ENCODE results near the gene DMTF1. TPM values are rescaled to one million over a fixed set of nuclear protein-coding genes. Genes with fewer than 3 reads are reported as not detected.

The DMTF1 gene
- total RNA-seq, 1 experiment from 2014 or later = 79.7 TPM

DNA sequence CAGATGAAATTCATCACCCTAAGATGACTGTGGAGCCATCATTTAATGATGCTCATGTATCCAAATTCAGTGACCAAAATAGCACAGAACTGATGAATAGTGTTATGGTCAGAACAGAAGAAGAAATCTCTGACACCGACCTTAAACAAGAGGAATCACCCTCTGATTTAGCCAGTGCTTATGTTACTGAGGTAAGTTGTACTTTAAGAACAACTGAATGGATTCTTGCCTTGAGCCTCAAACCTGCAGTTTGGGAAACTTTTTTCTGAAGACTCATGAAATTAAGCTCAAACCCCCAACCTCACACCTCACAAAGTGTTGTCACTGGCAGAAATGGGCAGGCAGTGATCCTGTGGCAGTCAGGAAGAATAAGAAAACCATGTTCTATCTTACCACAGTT is 41.7 kb downstream of the DMTF1 start:
- POLR2A ChIA-PET = no interaction called here
- no peaks in the 10 kb centered on the region for H3K4me1 Mint-ChIP-seq (ENCODE audit: insufficient read depth, unreplicated experiment)
- no peaks in the 10 kb centered on the region for H3K27me3 Mint-ChIP-seq (ENCODE audit: insufficient read depth, unreplicated experiment)
- no TSS peak for BruUV-seq (replicated peaks)
- no peak overlapping the region for H3K4me3 Mint-ChIP-seq (ENCODE audit: unreplicated experiment)
- H3K9me3 Mint-ChIP-seq (ENCODE audit: unreplicated experiment) = no peaks in the 10 kb centered on the region
- peaks cover 77% of the 10 kb centered on the region for H3K36me3 Mint-ChIP-seq (ENCODE audit: insufficient read depth, unreplicated experiment)
- CTCF ChIA-PET = interaction anchor here (1.5 kb wide), 1 partner anchor 9 kb away, joined by 4 read pairs; no protein-coding TSS in a partner anchor
- TF ChIP-seq, protein P1, sequence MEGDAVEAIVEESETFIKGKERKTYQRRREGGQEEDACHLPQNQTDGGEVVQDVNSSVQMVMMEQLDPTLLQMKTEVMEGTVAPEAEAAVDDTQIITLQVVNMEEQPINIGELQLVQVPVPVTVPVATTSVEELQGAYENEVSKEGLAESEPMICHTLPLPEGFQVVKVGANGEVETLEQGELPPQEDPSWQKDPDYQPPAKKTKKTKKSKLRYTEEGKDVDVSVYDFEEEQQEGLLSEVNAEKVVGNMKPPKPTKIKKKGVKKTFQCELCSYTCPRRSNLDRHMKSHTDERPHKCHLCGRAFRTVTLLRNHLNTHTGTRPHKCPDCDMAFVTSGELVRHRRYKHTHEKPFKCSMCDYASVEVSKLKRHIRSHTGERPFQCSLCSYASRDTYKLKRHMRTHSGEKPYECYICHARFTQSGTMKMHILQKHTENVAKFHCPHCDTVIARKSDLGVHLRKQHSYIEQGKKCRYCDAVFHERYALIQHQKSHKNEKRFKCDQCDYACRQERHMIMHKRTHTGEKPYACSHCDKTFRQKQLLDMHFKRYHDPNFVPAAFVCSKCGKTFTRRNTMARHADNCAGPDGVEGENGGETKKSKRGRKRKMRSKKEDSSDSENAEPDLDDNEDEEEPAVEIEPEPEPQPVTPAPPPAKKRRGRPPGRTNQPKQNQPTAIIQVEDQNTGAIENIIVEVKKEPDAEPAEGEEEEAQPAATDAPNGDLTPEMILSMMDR (IDR thresholded peaks at IDR 0.05; ENCODE audit: unreplicated experiment) = no peak
- intact Hi-C loops (cut with micrococcal nuclease) = loop anchor here (2.0 kb wide), 1 partner anchor 21 kb away; no protein-coding TSS in a partner anchor
- H3K27ac Mint-ChIP-seq (ENCODE audit: low read depth, unreplicated experiment) = no peak overlapping the region
- DNase-seq (ENCODE audit: unreplicated experiment) = no peak

DNA sequence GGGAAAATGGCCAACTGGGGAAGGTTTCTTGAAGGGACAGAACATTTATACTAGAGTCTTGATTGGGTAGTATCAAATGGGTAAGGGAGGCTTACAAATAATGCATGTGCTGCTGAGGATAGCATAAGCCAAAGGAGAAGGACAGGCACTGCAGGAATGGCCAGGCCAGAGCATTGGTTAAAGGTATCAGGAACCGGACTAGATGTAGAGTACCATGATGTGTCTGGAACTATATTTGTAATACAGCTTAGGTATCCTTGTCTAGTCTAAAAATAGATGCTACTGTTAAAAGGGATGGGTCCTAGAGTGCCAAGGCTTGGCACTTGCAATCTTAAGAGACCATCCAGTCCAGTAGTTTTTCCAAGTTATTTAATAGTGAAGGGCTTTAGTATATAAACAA is 47.0 kb downstream of the DMTF1 start:
- Mint-ChIP-seq H3K4me3 (ENCODE audit: unreplicated experiment) (no peak overlapping the region), H3K4me1 (ENCODE audit: insufficient read depth, unreplicated experiment) (no peaks in the 10 kb centered on the region), H3K9me3 (ENCODE audit: unreplicated experiment) (peaks cover 7% of the 10 kb centered on the region), H3K36me3 (ENCODE audit: insufficient read depth, unreplicated experiment) (peaks cover 58% of the 10 kb centered on the region), H3K27me3 (ENCODE audit: insufficient read depth, unreplicated experiment) (no peaks in the 10 kb centered on the region), H3K27ac (ENCODE audit: low read depth, unreplicated experiment) (no peak overlapping the region)
- ChIA-PET CTCF (no interaction called here), POLR2A (interaction anchor here (0.9 to 3.3 kb wide), 3 partner anchors 13 to 21 kb away, joined by 3 to 12 read pairs (median 10); partner anchors contain the start of gene TMEM243)
- TF ChIP-seq, protein P1 (IDR thresholded peaks at IDR 0.05; ENCODE audit: unreplicated experiment) = no peak
- DNase-seq (ENCODE audit: unreplicated experiment) = no peak
- intact Hi-C loops (cut with micrococcal nuclease) = no loop called here
- BruUV-seq (replicated peaks) = no TSS peak

DNA sequence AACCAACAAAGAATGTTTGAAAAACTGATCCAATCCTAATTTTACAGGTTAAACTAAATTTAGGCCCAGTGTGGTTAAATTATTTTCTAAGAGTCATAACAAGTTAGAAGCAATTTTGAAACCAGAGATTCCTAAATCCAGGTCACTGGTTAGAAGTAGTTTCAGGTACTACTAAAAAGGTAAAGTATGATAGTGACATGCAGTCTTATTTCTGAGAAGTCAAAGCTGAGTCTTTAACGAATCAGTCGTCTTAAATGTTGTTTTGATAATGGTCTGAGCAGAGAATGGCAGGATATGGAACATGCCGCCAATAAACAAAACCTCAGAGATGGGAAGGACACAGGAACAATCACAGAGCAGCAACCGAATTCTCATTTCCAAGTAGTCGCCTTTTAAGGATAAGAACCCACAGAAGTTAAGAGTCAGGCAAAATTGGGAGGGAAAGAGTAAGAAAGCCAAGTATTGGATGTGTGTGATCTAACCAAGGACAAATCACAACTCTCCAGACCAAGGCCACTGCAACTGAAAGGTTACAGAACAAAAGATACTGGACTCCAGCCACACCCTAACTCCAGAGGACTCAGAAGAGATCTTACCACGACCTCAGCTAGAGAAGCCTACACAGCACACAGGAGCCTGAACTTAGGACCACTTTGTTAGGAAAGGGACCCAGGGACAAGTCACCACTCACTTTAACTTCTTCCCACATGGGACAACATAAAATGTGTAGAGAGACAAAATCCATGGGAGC is 47.6 kb downstream of the DMTF1 start:
- H3K27me3 Mint-ChIP-seq (ENCODE audit: insufficient read depth, unreplicated experiment) = no peaks in the 10 kb centered on the region
- CTCF ChIA-PET = no interaction called here
- H3K4me1 Mint-ChIP-seq (ENCODE audit: insufficient read depth, unreplicated experiment) = no peaks in the 10 kb centered on the region
- intact Hi-C loops (cut with micrococcal nuclease) = no loop called here
- POLR2A ChIA-PET = interaction anchor here (0.5 to 3.3 kb wide), 5 partner anchors 8 to 31 kb away, joined by 3 to 12 read pairs (median 3); partner anchors contain the start of gene TMEM243
- H3K9me3 Mint-ChIP-seq (ENCODE audit: unreplicated experiment) = peaks cover 7% of the 10 kb centered on the region
- H3K4me3 Mint-ChIP-seq (ENCODE audit: unreplicated experiment) = no peak overlapping the region
- H3K27ac Mint-ChIP-seq (ENCODE audit: low read depth, unreplicated experiment) = no peak overlapping the region
- TF ChIP-seq, protein P1 (IDR thresholded peaks at IDR 0.05; ENCODE audit: unreplicated experiment) = no peak
- H3K36me3 Mint-ChIP-seq (ENCODE audit: insufficient read depth, unreplicated experiment) = peaks cover 51% of the 10 kb centered on the region
- DNase-seq (ENCODE audit: unreplicated experiment) = no peak
- no TSS peak for BruUV-seq (replicated peaks)

DNA sequence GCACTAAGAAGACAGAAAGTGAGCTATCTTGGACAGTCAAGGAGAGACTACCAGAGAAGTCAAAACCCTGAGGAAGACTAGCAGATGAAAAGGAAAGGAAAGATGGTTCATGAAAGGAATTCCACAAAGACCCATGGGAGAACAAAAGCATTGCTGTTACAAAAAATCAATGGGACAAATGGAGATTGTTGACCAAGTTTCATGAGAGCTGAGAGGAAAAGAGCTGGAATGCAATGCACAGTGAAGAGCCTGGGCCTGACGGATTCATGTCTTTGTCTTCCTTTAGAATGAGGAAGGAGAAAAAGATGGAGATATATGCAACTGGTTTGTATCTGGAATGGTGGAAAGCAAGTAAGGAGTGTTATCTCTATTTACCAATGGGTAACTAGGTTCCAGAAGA is 50.0 kb downstream of the DMTF1 start:
- intact Hi-C loops (cut with micrococcal nuclease) = no loop called here
- peaks cover 38% of the 10 kb centered on the region for H3K36me3 Mint-ChIP-seq (ENCODE audit: insufficient read depth, unreplicated experiment)
- no peak for DNase-seq (ENCODE audit: unreplicated experiment)
- H3K27me3 Mint-ChIP-seq (ENCODE audit: insufficient read depth, unreplicated experiment) = no peaks in the 10 kb centered on the region
- H3K27ac Mint-ChIP-seq (ENCODE audit: low read depth, unreplicated experiment) = no peak overlapping the region
- no TSS peak for BruUV-seq (replicated peaks)
- ChIA-PET CTCF (interaction anchor here (0.7 kb wide), 2 partner anchors 19 to 54 kb away, joined by 3 to 4 read pairs; no protein-coding TSS in a partner anchor), POLR2A (interaction anchor here (1.0 to 1.6 kb wide), 4 partner anchors 11 to 48 kb away, joined by 3 to 5 read pairs (median 4); no protein-coding TSS in a partner anchor)
- H3K4me1 Mint-ChIP-seq (ENCODE audit: insufficient read depth, unreplicated experiment) = no peaks in the 10 kb centered on the region
- H3K4me3 Mint-ChIP-seq (ENCODE audit: unreplicated experiment) = no peak overlapping the region
- peaks cover 20% of the 10 kb centered on the region for H3K9me3 Mint-ChIP-seq (ENCODE audit: unreplicated experiment)
- TF ChIP-seq, protein P1 (IDR thresholded peaks at IDR 0.05; ENCODE audit: unreplicated experiment) = no peak
